ENCODE measurements around the gene PWWP2B.
A peak's percentile ranks its signal among the peaks of the same experiment; 100 is the strongest.

- TF ChIP-seq POLR2A (IDR thresholded peaks at IDR 0.05) = peak in 1 of 4 donors; percentile 76
- peak; percentile 36 to 87 (median 72) for TF ChIP-seq CTCF (IDR thresholded peaks at IDR 0.05)
Observed at GRCh38 chr10:132446661-132447445, 49.9 kb downstream of the PWWP2B start.

Data from esophagus squamous epithelium (tissue), 4 donors.